RWPE1 (cell line): Measurements from ENCODE around the gene KIF5C.
"Not testable (repeated sequence)": the region's sequence is repeated elsewhere in the genome, so short reads cannot be mapped to it uniquely, and the experiment has no call there.

Experiments
- CTCF ChIA-PET: fragments of 350-600 bp; sonication (Branson Sonifier 250); formaldehyde crosslinking; extraction: SDS; loops from one replicate; lab custom pipeline; 2021; lab: Yijun Ruan, JAX
- POLR2A ChIA-PET: fragments of 400-600 bp; formaldehyde crosslinking; extraction: SDS; loops from one replicate; lab custom pipeline; 2020; ENCODE audit warnings: antibody characterized with exemption; ENCODE audit not compliant: low non-redundant PET; lab: Yijun Ruan, JAX
- DNase-seq: peaks from one replicate; pipeline ENCODE4 v3.0.0; 2012; ENCODE audit warnings: low spot score
- H3K27ac ChIP-seq: fragments of 450-650 bp; 2 replicates; pipeline ENCODE4 v1.5.1; 2017
- TF ChIP-seq, protein P1 (sequence below): fragments of 450-650 bp; conservative IDR thresholded peaks from 2 replicates; pipeline ENCODE4 v1.5.1; 2017; ENCODE audit warnings: low read depth, mild to moderate bottlenecking

Gene KIF5C

DNA sequence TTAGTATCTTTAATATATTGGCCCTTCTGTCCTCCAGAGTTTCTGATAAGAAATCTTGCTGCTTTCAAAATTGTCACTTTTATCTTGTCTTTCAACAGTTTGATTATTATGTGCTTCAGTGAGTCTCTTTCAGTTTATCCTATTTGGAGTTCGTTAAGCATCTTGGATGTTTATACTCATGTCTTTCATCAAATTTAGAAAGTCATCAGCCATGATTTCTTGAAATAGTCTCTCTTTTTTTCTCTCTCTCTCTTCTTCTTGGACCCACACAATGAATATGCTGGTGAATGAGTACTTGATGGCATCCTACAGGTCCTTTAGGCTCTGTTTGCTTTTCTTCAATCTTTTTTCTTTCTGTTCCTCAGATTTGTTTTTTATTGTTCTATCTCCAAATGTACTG, 26.9 kb upstream of the KIF5C start:
- TF ChIP-seq, protein P1, sequence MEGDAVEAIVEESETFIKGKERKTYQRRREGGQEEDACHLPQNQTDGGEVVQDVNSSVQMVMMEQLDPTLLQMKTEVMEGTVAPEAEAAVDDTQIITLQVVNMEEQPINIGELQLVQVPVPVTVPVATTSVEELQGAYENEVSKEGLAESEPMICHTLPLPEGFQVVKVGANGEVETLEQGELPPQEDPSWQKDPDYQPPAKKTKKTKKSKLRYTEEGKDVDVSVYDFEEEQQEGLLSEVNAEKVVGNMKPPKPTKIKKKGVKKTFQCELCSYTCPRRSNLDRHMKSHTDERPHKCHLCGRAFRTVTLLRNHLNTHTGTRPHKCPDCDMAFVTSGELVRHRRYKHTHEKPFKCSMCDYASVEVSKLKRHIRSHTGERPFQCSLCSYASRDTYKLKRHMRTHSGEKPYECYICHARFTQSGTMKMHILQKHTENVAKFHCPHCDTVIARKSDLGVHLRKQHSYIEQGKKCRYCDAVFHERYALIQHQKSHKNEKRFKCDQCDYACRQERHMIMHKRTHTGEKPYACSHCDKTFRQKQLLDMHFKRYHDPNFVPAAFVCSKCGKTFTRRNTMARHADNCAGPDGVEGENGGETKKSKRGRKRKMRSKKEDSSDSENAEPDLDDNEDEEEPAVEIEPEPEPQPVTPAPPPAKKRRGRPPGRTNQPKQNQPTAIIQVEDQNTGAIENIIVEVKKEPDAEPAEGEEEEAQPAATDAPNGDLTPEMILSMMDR = no peak
- POLR2A ChIA-PET = no interaction called here
- H3K27ac ChIP-seq = no peak overlapping the region
- DNase-seq = no peak
- CTCF ChIA-PET = no interaction called here

DNA sequence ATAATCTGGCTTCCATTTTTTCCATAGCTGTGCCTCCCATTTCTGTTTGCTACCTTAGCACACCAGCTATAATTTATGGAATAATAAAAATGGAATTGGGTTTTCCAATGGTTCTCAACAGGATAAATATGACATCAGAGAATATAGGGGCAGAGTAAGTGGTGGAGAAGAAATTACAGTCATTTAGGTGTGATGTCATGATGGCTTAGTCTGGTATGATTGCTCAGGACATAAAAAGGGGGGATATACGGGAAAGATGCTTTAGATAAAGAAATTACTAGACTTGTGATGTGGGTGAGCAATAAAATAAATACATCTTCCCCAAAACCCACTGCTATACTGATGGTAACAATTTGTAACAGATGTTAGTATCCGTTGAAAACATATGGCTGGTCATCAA, 21.6 kb upstream of the KIF5C start:
- ChIA-PET POLR2A (no interaction called here), CTCF (no interaction called here)
- DNase-seq = no peak
- TF ChIP-seq, protein P1 = no peak
- H3K27ac ChIP-seq = no peak overlapping the region

DNA sequence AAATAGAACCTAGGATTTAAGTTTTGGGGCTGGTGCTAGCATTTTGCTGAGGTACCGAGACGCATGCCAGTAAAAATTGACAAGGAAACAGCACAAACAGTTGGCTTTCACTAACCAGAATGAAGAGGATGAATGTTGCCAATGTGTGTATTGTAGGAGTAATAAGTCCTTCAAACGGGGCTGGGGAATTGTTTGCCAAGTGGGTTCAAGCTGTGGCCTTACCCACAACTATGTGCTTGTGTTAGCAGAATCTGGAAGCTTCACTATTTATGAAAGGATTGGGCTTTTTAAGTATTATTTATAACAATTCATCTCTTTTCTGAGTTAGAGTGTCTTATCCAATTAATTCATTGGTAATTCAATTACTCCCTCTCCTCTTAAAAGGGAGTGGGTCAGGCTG, 15.0 kb upstream of the KIF5C start:
- CTCF ChIA-PET = no interaction called here
- H3K27ac ChIP-seq = no peak overlapping the region
- TF ChIP-seq, protein P1 = no peak
- POLR2A ChIA-PET = no interaction called here
- no peak for DNase-seq

DNA sequence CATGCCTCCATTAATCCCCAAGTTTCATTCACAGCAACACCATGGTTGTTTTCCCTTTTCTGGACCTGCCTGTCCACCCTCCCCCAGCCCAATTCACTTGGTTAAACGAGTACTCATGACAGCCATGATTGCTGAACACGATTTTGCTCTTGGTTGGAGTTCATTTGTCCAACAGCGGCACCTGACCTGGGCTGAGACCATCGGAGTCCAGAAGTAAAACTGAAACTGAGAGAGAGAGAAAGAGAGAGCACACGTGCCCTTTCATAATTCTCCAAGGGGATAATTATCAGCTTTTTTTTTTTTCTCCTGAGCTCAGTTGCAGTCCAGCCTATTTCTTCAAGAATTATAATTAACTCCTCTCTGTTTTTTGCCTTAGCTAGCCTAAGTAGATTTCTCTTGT, 13.7 kb upstream of the KIF5C start:
- POLR2A ChIA-PET = no interaction called here
- no peak for DNase-seq
- TF ChIP-seq, protein P1 = no peak
- no peak overlapping the region for H3K27ac ChIP-seq
- CTCF ChIA-PET = no interaction called here

DNA sequence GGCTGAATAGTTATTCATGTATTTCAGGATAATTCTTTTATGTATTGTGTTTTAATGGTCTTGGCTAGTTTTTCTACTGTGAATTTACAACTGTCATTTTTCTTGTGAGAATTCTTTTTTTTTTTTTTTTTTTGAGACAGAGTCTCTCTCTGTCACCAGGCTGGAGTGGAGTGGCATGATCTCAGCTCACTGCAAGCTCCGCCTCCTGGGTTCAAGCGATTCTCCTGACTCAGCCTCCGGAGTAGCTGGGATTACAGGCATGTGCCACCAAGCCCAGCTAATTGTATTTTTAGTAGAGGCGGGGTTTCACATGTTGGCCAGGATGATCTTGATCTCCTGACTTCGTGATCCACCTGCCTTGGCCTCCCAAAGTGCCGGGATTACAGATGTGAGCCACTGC, 12.5 kb upstream of the KIF5C start:
- POLR2A ChIA-PET, CTCF ChIA-PET, H3K27ac ChIP-seq: not testable (repeated sequence)

DNA sequence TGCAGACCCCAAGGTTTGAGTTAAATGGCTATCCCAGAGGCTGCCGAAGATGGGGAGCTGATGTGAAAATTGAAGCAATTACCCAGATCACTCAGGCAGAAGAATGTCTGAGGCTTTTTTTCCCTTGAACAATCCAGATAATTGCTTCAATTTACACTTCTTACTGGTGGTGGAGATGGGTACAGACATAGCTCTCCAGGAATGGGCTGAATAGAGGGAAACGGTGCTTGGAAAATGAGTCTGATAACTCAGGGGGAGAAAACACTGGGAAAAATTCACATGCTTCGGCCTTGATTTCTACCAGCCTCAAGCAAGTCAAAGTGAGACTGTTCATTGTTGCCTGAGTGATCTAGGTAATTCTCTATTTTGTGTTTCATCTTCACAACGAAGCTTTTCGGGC, 9.5 kb upstream of the KIF5C start:
- ChIA-PET CTCF (no interaction called here), POLR2A (no interaction called here)
- no peak for DNase-seq
- H3K27ac ChIP-seq = no peak overlapping the region
- TF ChIP-seq, protein P1 = no peak

More for the DNA sequence above, 12.5 kb upstream of the KIF5C start:
- DNase-seq = not testable (repeated sequence)

DNA sequence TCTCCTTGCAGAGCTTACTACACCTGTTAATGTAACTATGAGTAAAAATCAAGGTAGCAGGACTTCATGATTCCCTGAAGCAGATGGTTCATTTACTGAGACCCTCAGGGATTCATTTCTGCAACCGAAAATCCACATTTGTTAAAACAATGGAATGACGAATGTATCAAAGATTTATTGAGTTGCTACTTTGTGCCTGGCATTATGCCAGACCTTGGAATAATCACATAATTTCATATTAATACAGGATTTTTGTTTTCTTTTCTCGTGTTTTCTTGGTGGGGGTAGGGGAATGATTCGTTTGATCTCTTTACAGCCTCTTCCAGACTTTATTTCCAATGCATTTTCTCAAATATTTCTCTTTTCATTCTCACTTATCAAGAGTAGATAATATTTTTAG, 8.9 kb upstream of the KIF5C start:
- ChIA-PET POLR2A (no interaction called here), CTCF (no interaction called here)
- TF ChIP-seq, protein P1 = no peak
- no peak overlapping the region for H3K27ac ChIP-seq
- no peak for DNase-seq
